Measurements from ENCODE around the gene ATXN3. TPM values are rescaled to one million over a fixed set of nuclear protein-coding genes. Genes with fewer than 3 reads are reported as not detected.

The ATXN3 gene
- total and polyA plus RNA-seq, 2 of the 13 experiments (the other 11 are each of a cell fraction or from before 2014, with no cell fraction given) = 14.9 to 17.3 TPM

- TF ChIP-seq, protein P1, sequence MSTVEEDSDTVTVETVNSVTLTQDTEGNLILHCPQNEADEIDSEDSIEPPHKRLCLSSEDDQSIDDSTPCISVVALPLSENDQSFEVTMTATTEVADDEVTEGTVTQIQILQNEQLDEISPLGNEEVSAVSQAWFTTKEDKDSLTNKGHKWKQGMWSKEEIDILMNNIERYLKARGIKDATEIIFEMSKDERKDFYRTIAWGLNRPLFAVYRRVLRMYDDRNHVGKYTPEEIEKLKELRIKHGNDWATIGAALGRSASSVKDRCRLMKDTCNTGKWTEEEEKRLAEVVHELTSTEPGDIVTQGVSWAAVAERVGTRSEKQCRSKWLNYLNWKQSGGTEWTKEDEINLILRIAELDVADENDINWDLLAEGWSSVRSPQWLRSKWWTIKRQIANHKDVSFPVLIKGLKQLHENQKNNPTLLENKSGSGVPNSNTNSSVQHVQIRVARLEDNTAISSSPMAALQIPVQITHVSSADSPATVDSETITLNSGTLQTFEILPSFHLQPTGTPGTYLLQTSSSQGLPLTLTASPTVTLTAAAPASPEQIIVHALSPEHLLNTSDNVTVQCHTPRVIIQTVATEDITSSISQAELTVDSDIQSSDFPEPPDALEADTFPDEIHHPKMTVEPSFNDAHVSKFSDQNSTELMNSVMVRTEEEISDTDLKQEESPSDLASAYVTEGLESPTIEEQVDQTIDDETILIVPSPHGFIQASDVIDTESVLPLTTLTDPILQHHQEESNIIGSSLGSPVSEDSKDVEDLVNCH (CRISPR knock-in tag; IDR thresholded peaks at IDR 0.05) = 0 out of 2 replicates have a peak, but pooled peaks have one; percentile 81
- TF ChIP-seq FOXO1 (CRISPR knock-in tag; IDR thresholded peaks at IDR 0.05) (peak; percentile 43; the same call in 1 of the 2 replicates), ATRX (CRISPR knock-in tag; IDR thresholded peaks at IDR 0.05; ENCODE audit: borderline replicate concordance) (no peak), ZSCAN21 (CRISPR knock-in tag; IDR thresholded peaks at IDR 0.05; ENCODE audit: borderline replicate concordance) (peak; percentile 93), ZBTB38 (CRISPR knock-in tag; IDR thresholded peaks at IDR 0.05) (peak; percentile 82; the same call in 1 of the 2 replicates), MAFG (CRISPR knock-in tag; IDR thresholded peaks at IDR 0.05) (0 out of 2 replicates have a peak, but pooled peaks have one; percentile 45), ATAD3A (CRISPR knock-in tag; IDR thresholded peaks at IDR 0.05) (no peak), SMAD3 (CRISPR knock-in tag; IDR thresholded peaks at IDR 0.05) (0 out of 2 replicates have a peak, but pooled peaks have one; percentile 35), TARDBP (CRISPR knock-in tag; IDR thresholded peaks at IDR 0.05) (peak; percentile 80; the same call in 1 of the 2 replicates), NRL (CRISPR knock-in tag; IDR thresholded peaks at IDR 0.05; ENCODE audit: borderline replicate concordance) (peak; percentile 29; the same call in 1 of the 2 replicates), PAWR (CRISPR knock-in tag; IDR thresholded peaks at IDR 0.05; ENCODE audit: borderline replicate concordance) (peak; percentile 34; the same call in 1 of the 2 replicates), EZH2 (conservative IDR thresholded peaks at IDR 0.05; ENCODE audit: low read depth, low read length) (no peak), BHLHE40 (IDR thresholded peaks at IDR 0.05; ENCODE audit: low read length) (no peak), AGO2 (optimal IDR thresholded peaks at IDR 0.05; ENCODE audit: low read depth, low read length) (peak; percentile 79), BRD4 (CRISPR knock-in tag; IDR thresholded peaks at IDR 0.05) (peak; percentile 81), ZEB1 (IDR thresholded peaks at IDR 0.05; ENCODE audit: insufficient replicate concordance, low read depth) (no peak), SALL2 (CRISPR knock-in tag; IDR thresholded peaks at IDR 0.05) (peak; percentile 70), ZNF543 (CRISPR knock-in tag; IDR thresholded peaks at IDR 0.05) (peak; percentile 79), SRSF4 (IDR thresholded peaks at IDR 0.05; ENCODE audit: low read depth, low read length, poor library complexity, severe bottlenecking) (no peak), POGZ (CRISPR knock-in tag; IDR thresholded peaks at IDR 0.05) (peak; percentile 88), EP300 (IDR thresholded peaks at IDR 0.05; ENCODE audit: low read depth in 2 of 2, low read length in 2 of 2) (0 out of 4 replicates have a peak, but pooled peaks of 1 of the 2 experiments have one; percentile 39), EP300 (CRISPR knock-in tag; IDR thresholded peaks at IDR 0.05; ENCODE audit: borderline replicate concordance) (no peak), RNF2 (conservative IDR thresholded peaks at IDR 0.05; ENCODE audit: low read depth) (peak; percentile 42; the same call in 1 of the 2 replicates), ZNF615 (CRISPR knock-in tag; IDR thresholded peaks at IDR 0.05; ENCODE audit: borderline replicate concordance) (peak; percentile 76; the same call in 1 of the 2 replicates), RAD51 (IDR thresholded peaks at IDR 0.05; ENCODE audit: borderline replicate concordance) (no peak)
- TF ChIP-seq, protein P2, sequence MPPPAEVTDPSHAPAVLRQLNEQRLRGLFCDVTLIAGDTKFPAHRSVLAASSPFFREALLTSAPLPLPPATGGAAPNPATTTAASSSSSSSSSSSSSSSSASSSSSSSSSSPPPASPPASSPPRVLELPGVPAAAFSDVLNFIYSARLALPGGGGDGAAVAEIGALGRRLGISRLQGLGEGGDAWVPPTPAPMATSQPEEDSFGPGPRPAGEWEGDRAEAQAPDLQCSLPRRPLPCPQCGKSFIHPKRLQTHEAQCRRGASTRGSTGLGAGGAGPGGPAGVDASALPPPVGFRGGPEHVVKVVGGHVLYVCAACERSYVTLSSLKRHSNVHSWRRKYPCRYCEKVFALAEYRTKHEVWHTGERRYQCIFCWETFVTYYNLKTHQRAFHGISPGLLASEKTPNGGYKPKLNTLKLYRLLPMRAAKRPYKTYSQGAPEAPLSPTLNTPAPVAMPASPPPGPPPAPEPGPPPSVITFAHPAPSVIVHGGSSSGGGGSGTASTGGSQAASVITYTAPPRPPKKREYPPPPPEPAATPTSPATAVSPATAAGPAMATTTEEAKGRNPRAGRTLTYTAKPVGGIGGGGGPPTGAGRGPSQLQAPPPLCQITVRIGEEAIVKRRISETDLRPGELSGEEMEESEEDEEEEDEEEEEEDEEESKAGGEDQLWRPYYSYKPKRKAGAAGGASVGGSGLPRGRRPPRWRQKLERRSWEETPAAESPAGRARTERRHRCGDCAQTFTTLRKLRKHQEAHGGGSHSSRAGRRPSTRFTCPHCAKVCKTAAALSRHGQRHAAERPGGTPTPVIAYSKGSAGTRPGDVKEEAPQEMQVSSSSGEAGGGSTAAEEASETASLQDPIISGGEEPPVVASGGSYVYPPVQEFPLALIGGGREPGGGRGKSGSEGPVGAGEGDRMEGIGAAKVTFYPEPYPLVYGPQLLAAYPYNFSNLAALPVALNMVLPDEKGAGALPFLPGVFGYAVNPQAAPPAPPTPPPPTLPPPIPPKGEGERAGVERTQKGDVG (CRISPR knock-in tag; IDR thresholded peaks at IDR 0.05; ENCODE audit: borderline replicate concordance) = peak; percentile 92; the same call in 1 of the 2 replicates
Measured at GRCh38 chr14:92039719-92040430, 66.5 kb downstream of the ATXN3 start, which contains the start of gene TRIP11 (continued).

All from HepG2 (cell line).